Fibroblast of lung (primary cell): ENCODE measurements around the gene FXYD1. TPM values are rescaled to one million over a fixed set of nuclear protein-coding genes. Genes with fewer than 3 reads are reported as not detected.
A peak's percentile ranks its signal among the peaks of the same experiment; 100 is the strongest.

Experiments
- DNase-seq, 2 donors: peaks; one replicate each; pipeline versions ENCODE4 v3.0.0 to v3.0.0-alpha.2; 2010; ENCODE audit warnings: low read depth in 2 of 2
- H2AFZ ChIP-seq: 2 replicates; pipeline ENCODE4 v1.5.1; 2012; ENCODE audit warnings: low read length, control low read depth, inconsistent platforms
- H3K27ac ChIP-seq: 2 replicates; pipeline ENCODE4 v1.5.1; 2011; ENCODE audit warnings: low read length, control low read depth; ENCODE audit not compliant: insufficient read depth
- H3K27me3 ChIP-seq: 2 replicates; pipeline ENCODE4 v1.5.1; 2011; ENCODE audit warnings: mild to moderate bottlenecking, low read length; ENCODE audit not compliant: control insufficient read depth, insufficient read depth
- H3K36me3 ChIP-seq: 2 replicates; pipeline ENCODE4 v1.5.1; 2011; ENCODE audit warnings: low read length; ENCODE audit not compliant: control insufficient read depth, insufficient read depth
- H3K4me1 ChIP-seq: 2 replicates; pipeline ENCODE4 v1.5.1; 2011; ENCODE audit warnings: low read length; ENCODE audit not compliant: control insufficient read depth, insufficient read depth; ENCODE audit errors: extremely low read depth
- H3K4me2 ChIP-seq: 2 replicates; pipeline ENCODE4 v1.5.1; 2011; ENCODE audit warnings: low read length, control low read depth; ENCODE audit not compliant: insufficient read depth; ENCODE audit errors: extremely low read depth
- H3K4me3 ChIP-seq, 4 experiments: fragments of 200-600 bp in 1 of 4; sonication (generic) in 1 of 4; replicated peaks in 1 of 4; 2 replicates each; pipeline ENCODE4 v1.5.1; 2011 to 2016; ENCODE audit warnings: low read length in 4 of 4, low read depth in 3 of 4, mild to moderate bottlenecking in 3 of 4, control low read depth in 2 of 4, inconsistent platforms in 1 of 4, mixed read lengths in 1 of 4; ENCODE audit not compliant: insufficient read depth in 1 of 4; ENCODE audit errors: control extremely low read depth in 1 of 4
- H3K79me2 ChIP-seq: 2 replicates; pipeline ENCODE4 v1.5.1; 2012; ENCODE audit warnings: mild to moderate bottlenecking, low read length, inconsistent platforms; ENCODE audit not compliant: control insufficient read depth, insufficient read depth
- H3K9ac ChIP-seq: 2 replicates; pipeline ENCODE4 v1.5.1; 2011; ENCODE audit warnings: mild to moderate bottlenecking, low read length, control low read depth; ENCODE audit not compliant: insufficient read depth
- H3K9me3 ChIP-seq: 2 replicates; pipeline ENCODE4 v1.5.1; 2012; ENCODE audit warnings: low read depth, low read length; ENCODE audit not compliant: control insufficient read depth, insufficient read depth
- H4K20me1 ChIP-seq: 2 replicates; pipeline ENCODE4 v1.5.1; 2011; ENCODE audit warnings: low read length; ENCODE audit not compliant: control insufficient read depth, insufficient read depth; ENCODE audit errors: extremely low read depth
- CTCF ChIP-seq, 2 donors: IDR thresholded peaks in 1 of 2; conservative IDR thresholded peaks in 1 of 2; 1 replicate in 1 of 2; 2 replicates in 1 of 2; pipeline ENCODE4 v1.5.1; 2011 to 2012; ENCODE audit warnings: low read length in 2 of 2, control low read depth in 1 of 2, inconsistent platforms in 1 of 2, low read depth in 1 of 2, mild to moderate bottlenecking in 1 of 2
- EZH2 ChIP-seq: IDR thresholded peaks from 2 replicates; pipeline ENCODE4 v1.5.1; 2012; ENCODE audit warnings: low read length, control low read depth, mild to moderate bottlenecking; ENCODE audit errors: missing control alignments
- polyA plus RNA-seq, 2 donors: library from polyadenylated mRNA; depleted of rRNA in 1 of 2; stranded (reverse) in 1 of 2; unstranded in 1 of 2; fragments of >200 nt; gene quantifications; 2 replicates each; pipeline ENCODE4 v1.2.1, GENCODE V29; 2011 to 2012; ENCODE audit warnings: missing spikeins in 1 of 2
- total RNA-seq: library from RNA; depleted of rRNA; stranded (reverse); fragments of >200 nt; gene quantifications from 2 replicates; pipeline ENCODE4 v1.2.1, GENCODE V29; 2014

The FXYD1 gene
- total and polyA plus RNA-seq, 2 donors (not counting 1 experiment from before 2014, with no cell fraction given), result 4.5 to 7.5 TPM

GRCh38 chr19:35107545-35107944 is 31.1 kb upstream of the FXYD1 start:
- no peak overlapping the region for H2AFZ ChIP-seq
- no peak overlapping the region for H3K27ac ChIP-seq
- no peak overlapping the region for H3K4me2 ChIP-seq
- no peaks in the 10 kb centered on the region for H3K79me2 ChIP-seq
- TF ChIP-seq EZH2 (no peak), CTCF (conservative IDR thresholded peaks at IDR 0.05 in 1 of 2, IDR thresholded peaks at IDR 0.05 in 1 of 2; ENCODE audit: low read depth in 1 of 2, low read length in 2 of 2) (no peak)
- H3K9me3 ChIP-seq, result no peaks in the 10 kb centered on the region
- no peaks in the 10 kb centered on the region for H4K20me1 ChIP-seq
- no peak overlapping the region for H3K9ac ChIP-seq
- no peak overlapping the region for H3K4me3 ChIP-seq
- no peaks in the 10 kb centered on the region for H3K4me1 ChIP-seq
- peak; percentile 8 to 49 for DNase-seq
- H3K36me3 ChIP-seq, result no peaks in the 10 kb centered on the region
- no peaks in the 10 kb centered on the region for H3K27me3 ChIP-seq

GRCh38 chr19:35108730-35109129 is 29.9 kb upstream of the FXYD1 start:
- Histone ChIP-seq H3K9ac (no peak overlapping the region), H3K27me3 (no peaks in the 10 kb centered on the region), H2AFZ (no peak overlapping the region), H3K36me3 (no peaks in the 10 kb centered on the region), H3K4me1 (no peaks in the 10 kb centered on the region), H4K20me1 (no peaks in the 10 kb centered on the region), H3K9me3 (no peaks in the 10 kb centered on the region), H3K4me3 (no peak overlapping the region), H3K27ac (no peak overlapping the region), H3K4me2 (no peak overlapping the region), H3K79me2 (no peaks in the 10 kb centered on the region)
- no peak for DNase-seq
- TF ChIP-seq CTCF (conservative IDR thresholded peaks at IDR 0.05 in 1 of 2, IDR thresholded peaks at IDR 0.05 in 1 of 2; ENCODE audit: low read depth in 1 of 2, low read length in 2 of 2) (no peak), EZH2 (no peak)

GRCh38 chr19:35109395-35110112 is 29.1 kb upstream of the FXYD1 start:
- Histone ChIP-seq H3K4me1 (no peaks in the 10 kb centered on the region), H4K20me1 (no peaks in the 10 kb centered on the region), H3K79me2 (no peaks in the 10 kb centered on the region), H2AFZ (no peak overlapping the region), H3K9me3 (no peaks in the 10 kb centered on the region), H3K27me3 (no peaks in the 10 kb centered on the region), H3K9ac (no peak overlapping the region), H3K36me3 (no peaks in the 10 kb centered on the region), H3K4me2 (no peak overlapping the region), H3K27ac (no peak overlapping the region), H3K4me3 (no peak overlapping the region)
- no peak for DNase-seq
- no peak for TF ChIP-seq CTCF (conservative IDR thresholded peaks at IDR 0.05 in 1 of 2, IDR thresholded peaks at IDR 0.05 in 1 of 2; ENCODE audit: low read depth in 1 of 2, low read length in 2 of 2)
- TF ChIP-seq EZH2, result no peak
